HepG2 (cell line): ENCODE data around the gene LAMA1. TPM values are rescaled to one million over a fixed set of nuclear protein-coding genes. Genes with fewer than 3 reads are reported as not detected.

Source experiments
- ATAC-seq: fragments of 200-7000 bp; cut with Tn5 transposase; 3 replicates; pipeline ENCODE4 v1.9.1; 2020; ENCODE audit warnings: mild to moderate bottlenecking, moderate library complexity
- BruUV-seq: library from RNA; stranded (reverse); fragments of 400-500 nt; replicated peaks from 2 replicates; lab custom pipeline; 2021; lab: Mats Ljungman, UMichigan
- CTCF ChIA-PET: fragments of 300-600 bp; formaldehyde crosslinking; extraction: SDS; loops from one replicate; lab custom pipeline; 2021; ENCODE audit warnings: low total read pairs, inconsistent platforms, low intra/inter-chr PET ratio; lab: Yijun Ruan, JAX
- POLR2A ChIA-PET: fragments of 350-600 bp; sonication (Branson Sonifier 250); formaldehyde crosslinking; loops from one replicate; lab custom pipeline; 2020; ENCODE audit warnings: antibody characterized with exemption, inconsistent platforms; lab: Yijun Ruan, JAX
- DNase-seq: peaks from one replicate; pipeline ENCODE4 v3.0.0-alpha.2; 2015; ENCODE audit warnings: low spot score
- FAIRE-seq: peaks from 3 replicates; lab custom pipeline; 2011; peaks lifted over from hg19 to GRCh38; lab: Jason Lieb, UNC
- H2AFZ ChIP-seq: one replicate; pipeline ENCODE4 v1.6.1; 2011; ENCODE audit warnings: low read length, inconsistent platforms
- H3K27ac ChIP-seq: fragments of 300-600 bp; 3 replicates; pipeline ENCODE4 v1.8.0; 2011; ENCODE audit warnings: mixed run types, mild to moderate bottlenecking, mixed read lengths, low read length, inconsistent platforms; ENCODE audit not compliant: insufficient read depth; ENCODE audit errors: extremely low read length
- H3K27me3 ChIP-seq, 2 experiments: fragments of 200-600 bp in 1 of 2; 2 replicates in 1 of 2; 3 replicates in 1 of 2; pipeline versions ENCODE4 v1.6.0 to v1.8.0; 2011; ENCODE audit warnings: low read length in 2 of 2, mild to moderate bottlenecking in 2 of 2, moderate library complexity in 2 of 2, inconsistent platforms in 1 of 2; ENCODE audit not compliant: insufficient read depth in 2 of 2, control insufficient read depth in 1 of 2
- H3K36me3 ChIP-seq, 2 experiments: fragments of 200-600 bp in 1 of 2; replicated peaks in 1 of 2; 2 replicates in 1 of 2; 3 replicates in 1 of 2; pipeline versions ENCODE4 v1.5.1 to v1.8.0; 2011; ENCODE audit warnings: low read length in 2 of 2, inconsistent platforms in 1 of 2; ENCODE audit not compliant: insufficient read depth in 2 of 2, control insufficient read depth in 1 of 2
- H3K4me1 ChIP-seq: 2 replicates; pipeline ENCODE4 v1.5.1; 2012; ENCODE audit warnings: low read length, inconsistent platforms; ENCODE audit not compliant: insufficient read depth
- H3K4me2 ChIP-seq: 2 replicates; pipeline ENCODE4 v1.6.0; 2011; ENCODE audit warnings: low read depth, low read length, inconsistent platforms
- H3K4me3 ChIP-seq, 3 experiments: fragments of 200-600 bp in 1 of 3; sonication (generic), shearing (Covaris generic) in 1 of 3; replicated peaks in 1 of 3; 2 replicates each; pipeline ENCODE4 v1.5.1; 2011 to 2016; ENCODE audit warnings: low read length in 3 of 3, inconsistent platforms in 2 of 3, low read depth in 2 of 3, mild to moderate bottlenecking in 2 of 3, control low read depth in 1 of 3, mixed read lengths in 1 of 3; ENCODE audit not compliant: insufficient read depth in 1 of 3
- H3K79me2 ChIP-seq: one replicate; pipeline ENCODE4 v1.6.1; 2011; ENCODE audit warnings: low read length, inconsistent platforms; ENCODE audit not compliant: insufficient read depth
- H3K9ac ChIP-seq: 2 replicates; pipeline ENCODE4 v1.6.0; 2011; ENCODE audit warnings: mild to moderate bottlenecking, low read depth, low read length, inconsistent platforms; ENCODE audit not compliant: insufficient read depth
- H3K9me3 ChIP-seq: 2 replicates; pipeline ENCODE4 v1.5.1; 2012; ENCODE audit warnings: mild to moderate bottlenecking, low read length
- H4K20me1 ChIP-seq: 2 replicates; pipeline ENCODE4 v1.6.0; 2011; ENCODE audit warnings: inconsistent platforms, mild to moderate bottlenecking, low read length, moderate library complexity; ENCODE audit not compliant: insufficient read depth
- ARNT2 ChIP-seq: sonication (generic); formaldehyde crosslinking; IDR thresholded peaks from 2 replicates; pipeline ENCODE4 v1.8.0; 2022; ENCODE audit warnings: mild to moderate bottlenecking, low read depth, missing genetic modification reagents, moderate library complexity
- GABPA ChIP-seq, 2 experiments: IDR thresholded peaks; 2 replicates each; pipeline ENCODE4 v1.6.1; 2011 to 2016; ENCODE audit warnings: low read depth in 2 of 2, low read length in 1 of 2, missing biosample characterization in 1 of 2, missing genetic modification characterization in 1 of 2
- HHEX ChIP-seq: IDR thresholded peaks from 2 replicates; pipeline ENCODE4 v1.6.1; 2016; ENCODE audit warnings: control low read depth
- JDP2 ChIP-seq: sonication (generic); formaldehyde crosslinking; IDR thresholded peaks from 2 replicates; pipeline ENCODE4 v1.8.1; 2022; ENCODE audit warnings: missing genetic modification reagents, borderline replicate concordance
- RCOR2 ChIP-seq: IDR thresholded peaks from 2 replicates; pipeline ENCODE4 v1.6.1; 2016; ENCODE audit warnings: missing biosample characterization, missing genetic modification reagents
- SIX4 ChIP-seq: sonication (generic); formaldehyde crosslinking; IDR thresholded peaks from 2 replicates; pipeline ENCODE4 v1.4.0; 2020; ENCODE audit warnings: missing genetic modification reagents
- THAP11 ChIP-seq: IDR thresholded peaks from 2 replicates; pipeline ENCODE4 v1.6.1; 2016; ENCODE audit warnings: missing biosample characterization, missing genetic modification reagents
- ZNF160 ChIP-seq: sonication (generic); formaldehyde crosslinking; IDR thresholded peaks from 2 replicates; pipeline ENCODE4 v1.8.0; 2022; ENCODE audit warnings: mild to moderate bottlenecking, inconsistent platforms, missing genetic modification reagents
- ZNF232 ChIP-seq: sonication (generic); formaldehyde crosslinking; IDR thresholded peaks from 2 replicates; pipeline ENCODE4 v1.4.0; 2020; ENCODE audit warnings: missing genetic modification reagents, borderline replicate concordance
- ZNF251 ChIP-seq: sonication (generic); formaldehyde crosslinking; IDR thresholded peaks from 2 replicates; pipeline ENCODE4 v1.9.0; 2021; ENCODE audit warnings: mild to moderate bottlenecking, missing genetic modification reagents
- ZNF343 ChIP-seq: sonication (generic); formaldehyde crosslinking; IDR thresholded peaks from 2 replicates; pipeline ENCODE4 v1.4.0; 2020; ENCODE audit warnings: mild to moderate bottlenecking, missing genetic modification reagents
- ZNF547 ChIP-seq: sonication (generic); formaldehyde crosslinking; IDR thresholded peaks from 2 replicates; pipeline ENCODE4 v1.5.1; 2020; ENCODE audit warnings: mild to moderate bottlenecking, missing genetic modification reagents
- ZNF713 ChIP-seq: sonication (generic); formaldehyde crosslinking; IDR thresholded peaks from 2 replicates; pipeline ENCODE4 v1.4.0; 2020; ENCODE audit warnings: mild to moderate bottlenecking, missing genetic modification reagents
- WGBS: methylation state at CpG from one replicate; pipeline ENCODE4 v1.1.6; 2017; ENCODE audit warnings: low lambda C conversion rate; 5-methylcytosine and 5-hydroxymethylcytosine counted together
- in situ Hi-C: cut with HindIII; loops from 2 replicates; pipeline ENCODE4 v1.10.0; 2017; ENCODE audit warnings: low pct_unique_long_range_greater_than_20kb; ENCODE audit not compliant: extremely low pct_ligation_motif_present
- intact Hi-C: fragments of 100-400 bp; cut with micrococcal nuclease; formaldehyde crosslinking; loops from one replicate; pipeline ENCODE4 v1.10.0; 2022; ENCODE audit not compliant: unreplicated experiment
- polyA plus RNA-seq, 8 experiments: library from polyadenylated mRNA; depleted of rRNA in 3 of 8; stranded (reverse) in 7 of 8; unstranded in 1 of 8; fragments of >200 nt; fragmentation: Illumina TruSeq in 4 of 8; extraction: Trizol in 4 of 8; gene quantifications; 2 replicates each; pipeline versions ENCODE4 v1.2.1 to v1.2.3, GENCODE V29; 2011 to 2016; ENCODE audit warnings: low read depth in 4 of 8, missing spikeins in 1 of 8, mixed read lengths in 1 of 8; ENCODE audit not compliant: insufficient read depth in 1 of 8
- total RNA-seq, 5 experiments: library from RNA; depleted of rRNA; stranded (reverse); fragments of >200 nt; fragmentation: Illumina TruSeq; extraction: Trizol; gene quantifications; 2 replicates each; pipeline ENCODE4 v1.2.3, GENCODE V29; 2016; ENCODE audit warnings: low read depth in 1 of 5
- TF ChIP-seq, protein P1 (sequence below): IDR thresholded peaks from 2 replicates; pipeline ENCODE4 v1.6.1; 2016; ENCODE audit warnings: missing compliant biosample characterization, missing genetic modification reagents, borderline replicate concordance
- TF ChIP-seq, protein P2 (sequence below): sonication (generic); formaldehyde crosslinking; IDR thresholded peaks from 2 replicates; pipeline ENCODE4 v1.5.0; 2020; ENCODE audit warnings: mild to moderate bottlenecking, low read depth, missing genetic modification reagents, borderline replicate concordance
- TF ChIP-seq, protein P3 (sequence below): sonication (generic); formaldehyde crosslinking; IDR thresholded peaks from 2 replicates; pipeline ENCODE4 v1.8.1; 2023; ENCODE audit warnings: missing genetic modification reagents, inconsistent platforms, borderline replicate concordance
- TF ChIP-seq, protein P4 (sequence below): sonication (generic); formaldehyde crosslinking; IDR thresholded peaks from 2 replicates; pipeline ENCODE4 v1.9.0; 2021; ENCODE audit warnings: missing genetic modification reagents, mild to moderate bottlenecking, borderline replicate concordance
- TF ChIP-seq, protein P5 (sequence below): sonication (generic); formaldehyde crosslinking; IDR thresholded peaks from 2 replicates; pipeline ENCODE4 v1.5.1; 2020; ENCODE audit warnings: mild to moderate bottlenecking, missing genetic modification reagents, borderline replicate concordance
- TF ChIP-seq, protein P6 (sequence below): sonication (generic); formaldehyde crosslinking; IDR thresholded peaks from 2 replicates; pipeline ENCODE4 v1.4.0; 2020; ENCODE audit warnings: missing genetic modification reagents

LAMA1 gene
- total and polyA plus RNA-seq, 2 of the 13 experiments (the other 11 are each of a cell fraction or from before 2014, with no cell fraction given), result 0.05 to 0.44 TPM

DNA sequence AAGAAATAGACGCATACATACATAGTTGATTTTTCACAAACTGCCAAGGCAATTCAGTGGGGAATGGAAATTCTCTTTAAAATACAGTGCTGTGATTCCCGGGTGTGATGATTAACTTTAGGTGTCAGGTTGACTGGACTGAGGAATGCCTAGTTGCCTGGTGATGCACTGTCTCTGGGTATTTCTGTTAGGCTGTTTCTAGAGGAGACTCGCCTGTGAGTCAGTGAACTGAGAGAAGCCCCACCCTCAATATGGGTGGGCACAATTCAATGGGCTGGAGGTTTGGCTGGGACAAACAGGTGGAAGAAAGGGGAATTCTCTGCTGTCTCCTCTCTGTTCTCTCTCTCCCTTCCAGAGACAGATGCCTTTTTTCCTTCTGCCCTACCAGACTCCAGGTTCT is 200.5 kb downstream of the LAMA1 start:
- Histone ChIP-seq H3K4me2 (no peak overlapping the region), H3K27ac (no peak overlapping the region), H3K9ac (no peak overlapping the region), H3K4me3 (no peak overlapping the region), H4K20me1 (no peaks in the 10 kb centered on the region), H3K79me2 (no peaks in the 10 kb centered on the region), H2AFZ (no peak overlapping the region), H3K27me3 (no peaks in the 10 kb centered on the region), H3K36me3 (no peaks in the 10 kb centered on the region), H3K4me1 (no peaks in the 10 kb centered on the region), H3K9me3 (no peaks in the 10 kb centered on the region)
- no peak for FAIRE-seq
- WGBS, result 12% methylated on average over 3 of the region's 3 CpGs
- no peak for ATAC-seq
- in situ Hi-C loops, result no loop called here
- POLR2A ChIA-PET, result no interaction called here
- CTCF ChIA-PET, result no interaction called here
- intact Hi-C loops, result no loop called here
- DNase-seq, result no peak
- BruUV-seq, result no TSS peak
- TF ChIP-seq, protein P1, sequence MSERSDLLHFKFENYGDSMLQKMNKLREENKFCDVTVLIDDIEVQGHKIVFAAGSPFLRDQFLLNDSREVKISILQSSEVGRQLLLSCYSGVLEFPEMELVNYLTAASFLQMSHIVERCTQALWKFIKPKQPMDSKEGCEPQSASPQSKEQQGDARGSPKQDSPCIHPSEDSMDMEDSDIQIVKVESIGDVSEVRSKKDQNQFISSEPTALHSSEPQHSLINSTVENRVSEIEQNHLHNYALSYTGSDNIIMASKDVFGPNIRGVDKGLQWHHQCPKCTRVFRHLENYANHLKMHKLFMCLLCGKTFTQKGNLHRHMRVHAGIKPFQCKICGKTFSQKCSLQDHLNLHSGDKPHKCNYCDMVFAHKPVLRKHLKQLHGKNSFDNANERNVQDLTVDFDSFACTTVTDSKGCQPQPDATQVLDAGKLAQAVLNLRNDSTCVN (CRISPR knock-in tag), result no peak
- TF ChIP-seq ZNF160 (CRISPR knock-in tag) (no peak), ARNT2 (CRISPR knock-in tag) (no peak), HHEX (CRISPR knock-in tag) (no peak), ZNF251 (CRISPR knock-in tag) (no peak), RCOR2 (CRISPR knock-in tag) (no peak), ZNF713 (CRISPR knock-in tag) (no peak), GABPA (IDR thresholded peaks at IDR 0.05; ENCODE audit: low read depth, low read length) (no peak), GABPA (CRISPR knock-in tag; IDR thresholded peaks at IDR 0.05; ENCODE audit: low read depth) (no peak), THAP11 (CRISPR knock-in tag) (no peak), ZNF343 (CRISPR knock-in tag) (no peak), ZNF232 (CRISPR knock-in tag) (no peak), JDP2 (CRISPR knock-in tag) (no peak), ZNF547 (CRISPR knock-in tag) (no peak), SIX4 (CRISPR knock-in tag) (no peak)
- TF ChIP-seq, protein P2, sequence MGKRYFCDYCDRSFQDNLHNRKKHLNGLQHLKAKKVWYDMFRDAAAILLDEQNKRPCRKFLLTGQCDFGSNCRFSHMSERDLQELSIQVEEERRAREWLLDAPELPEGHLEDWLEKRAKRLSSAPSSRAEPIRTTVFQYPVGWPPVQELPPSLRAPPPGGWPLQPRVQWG (CRISPR knock-in tag), result no peak
- TF ChIP-seq, protein P3, sequence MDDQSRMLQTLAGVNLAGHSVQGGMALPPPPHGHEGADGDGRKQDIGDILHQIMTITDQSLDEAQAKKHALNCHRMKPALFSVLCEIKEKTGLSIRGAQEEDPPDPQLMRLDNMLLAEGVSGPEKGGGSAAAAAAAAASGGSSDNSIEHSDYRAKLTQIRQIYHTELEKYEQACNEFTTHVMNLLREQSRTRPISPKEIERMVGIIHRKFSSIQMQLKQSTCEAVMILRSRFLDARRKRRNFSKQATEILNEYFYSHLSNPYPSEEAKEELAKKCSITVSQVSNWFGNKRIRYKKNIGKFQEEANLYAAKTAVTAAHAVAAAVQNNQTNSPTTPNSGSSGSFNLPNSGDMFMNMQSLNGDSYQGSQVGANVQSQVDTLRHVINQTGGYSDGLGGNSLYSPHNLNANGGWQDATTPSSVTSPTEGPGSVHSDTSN (CRISPR knock-in tag), result no peak
- TF ChIP-seq, protein P4, sequence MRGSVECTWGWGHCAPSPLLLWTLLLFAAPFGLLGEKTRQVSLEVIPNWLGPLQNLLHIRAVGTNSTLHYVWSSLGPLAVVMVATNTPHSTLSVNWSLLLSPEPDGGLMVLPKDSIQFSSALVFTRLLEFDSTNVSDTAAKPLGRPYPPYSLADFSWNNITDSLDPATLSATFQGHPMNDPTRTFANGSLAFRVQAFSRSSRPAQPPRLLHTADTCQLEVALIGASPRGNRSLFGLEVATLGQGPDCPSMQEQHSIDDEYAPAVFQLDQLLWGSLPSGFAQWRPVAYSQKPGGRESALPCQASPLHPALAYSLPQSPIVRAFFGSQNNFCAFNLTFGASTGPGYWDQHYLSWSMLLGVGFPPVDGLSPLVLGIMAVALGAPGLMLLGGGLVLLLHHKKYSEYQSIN (CRISPR knock-in tag), result no peak
- TF ChIP-seq, protein P5, sequence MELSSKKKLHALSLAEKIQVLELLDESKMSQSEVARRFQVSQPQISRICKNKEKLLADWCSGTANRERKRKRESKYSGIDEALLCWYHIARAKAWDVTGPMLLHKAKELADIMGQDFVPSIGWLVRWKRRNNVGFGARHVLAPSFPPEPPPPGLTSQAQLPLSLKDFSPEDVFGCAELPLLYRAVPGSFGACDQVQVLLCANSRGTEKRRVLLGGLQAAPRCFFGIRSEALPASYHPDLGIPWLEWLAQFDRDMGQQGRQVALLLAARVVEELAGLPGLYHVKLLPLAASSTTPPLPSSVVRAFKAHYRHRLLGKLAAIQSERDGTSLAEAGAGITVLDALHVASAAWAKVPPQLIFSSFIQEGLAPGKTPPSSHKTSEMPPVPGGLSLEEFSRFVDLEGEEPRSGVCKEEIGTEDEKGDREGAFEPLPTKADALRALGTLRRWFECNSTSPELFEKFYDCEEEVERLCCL (CRISPR knock-in tag), result no peak
- TF ChIP-seq, protein P6, sequence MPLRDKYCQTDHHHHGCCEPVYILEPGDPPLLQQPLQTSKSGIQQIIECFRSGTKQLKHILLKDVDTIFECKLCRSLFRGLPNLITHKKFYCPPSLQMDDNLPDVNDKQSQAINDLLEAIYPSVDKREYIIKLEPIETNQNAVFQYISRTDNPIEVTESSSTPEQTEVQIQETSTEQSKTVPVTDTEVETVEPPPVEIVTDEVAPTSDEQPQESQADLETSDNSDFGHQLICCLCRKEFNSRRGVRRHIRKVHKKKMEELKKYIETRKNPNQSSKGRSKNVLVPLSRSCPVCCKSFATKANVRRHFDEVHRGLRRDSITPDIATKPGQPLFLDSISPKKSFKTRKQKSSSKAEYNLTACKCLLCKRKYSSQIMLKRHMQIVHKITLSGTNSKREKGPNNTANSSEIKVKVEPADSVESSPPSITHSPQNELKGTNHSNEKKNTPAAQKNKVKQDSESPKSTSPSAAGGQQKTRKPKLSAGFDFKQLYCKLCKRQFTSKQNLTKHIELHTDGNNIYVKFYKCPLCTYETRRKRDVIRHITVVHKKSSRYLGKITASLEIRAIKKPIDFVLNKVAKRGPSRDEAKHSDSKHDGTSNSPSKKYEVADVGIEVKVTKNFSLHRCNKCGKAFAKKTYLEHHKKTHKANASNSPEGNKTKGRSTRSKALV (CRISPR knock-in tag), result no peak
